Stimulated activated CD8-positive, alpha-beta memory T cell treated with anti-CD3 and anti-CD28 coated beads, Interleukin-12 subunit alpha, Interleukin-12 subunit beta, amount 100 ng/mL, for 4 hours (primary cell): Measurements from ENCODE around the gene ARHGAP26.

Experiments used
- DNase-seq: peaks from one replicate; pipeline ENCODE4 v3.0.0-alpha.2; 2020; ENCODE audit warnings: low read depth

Gene ARHGAP26

DNA sequence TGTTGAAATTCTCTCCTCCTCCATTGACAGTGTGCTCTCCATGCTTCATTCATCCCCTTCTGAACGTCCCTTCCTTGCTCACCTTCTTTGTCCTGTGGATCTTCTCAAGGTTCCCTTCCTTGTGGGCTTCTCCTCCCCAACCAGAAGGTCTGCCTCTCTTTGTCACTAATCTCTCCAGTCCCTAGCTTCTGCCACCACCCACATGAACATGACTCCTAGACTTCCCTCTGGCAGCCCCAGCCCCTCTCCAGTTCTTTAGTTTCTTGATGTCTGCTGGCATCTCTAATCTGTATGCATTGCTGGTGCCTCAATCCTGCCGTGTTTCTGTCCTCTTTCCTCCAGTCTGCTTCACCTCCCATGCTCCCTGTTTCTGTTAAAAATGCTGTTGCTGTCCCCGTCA is 79.3 kb downstream of the ARHGAP26 start:
- DNase-seq = no peak

- no peak for DNase-seq
Measured at GRCh38 chr5:142849880-142850279, 79.7 kb downstream of the ARHGAP26 start.

GRCh38 chr5:142851731-142852130 is 81.6 kb downstream of the ARHGAP26 start:
- no peak for DNase-seq

DNA sequence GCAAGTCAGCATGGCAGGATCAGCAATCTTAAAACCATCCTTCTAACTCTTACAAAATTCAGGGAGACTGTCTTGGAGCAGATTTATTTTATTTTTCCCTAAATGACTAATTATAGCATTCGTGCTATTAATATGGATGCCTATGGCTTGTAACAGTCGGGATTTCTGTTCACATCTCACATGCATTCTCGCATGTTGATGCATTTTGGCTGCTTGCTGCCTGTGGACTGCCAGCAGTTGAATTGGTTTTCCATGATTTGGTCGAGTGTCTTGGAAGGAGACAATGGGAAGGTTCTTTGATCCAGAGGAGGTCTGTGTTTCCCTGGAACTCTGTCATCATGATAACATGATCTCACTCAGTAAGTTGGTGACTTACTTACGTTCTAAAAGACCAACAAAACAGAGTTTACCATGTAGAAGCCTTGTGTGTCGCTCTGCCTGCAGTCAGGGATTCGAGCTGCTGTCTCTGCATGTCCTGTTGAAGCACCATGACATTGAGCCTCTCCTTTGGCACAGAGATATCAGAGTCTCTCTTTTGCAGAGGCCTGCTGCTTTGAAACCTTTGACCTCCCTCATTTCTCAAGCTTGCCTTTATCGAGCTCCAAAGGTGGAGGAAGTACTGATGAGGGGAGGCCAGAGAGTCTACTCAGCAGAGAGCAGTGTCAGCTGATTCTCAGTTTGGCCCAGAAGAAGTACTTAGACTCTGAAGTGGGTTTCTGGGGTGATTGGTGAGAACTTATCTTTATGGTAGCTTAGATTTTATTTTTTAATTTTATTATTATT is 82.4 kb downstream of the ARHGAP26 start:
- DNase-seq = no peak

DNA sequence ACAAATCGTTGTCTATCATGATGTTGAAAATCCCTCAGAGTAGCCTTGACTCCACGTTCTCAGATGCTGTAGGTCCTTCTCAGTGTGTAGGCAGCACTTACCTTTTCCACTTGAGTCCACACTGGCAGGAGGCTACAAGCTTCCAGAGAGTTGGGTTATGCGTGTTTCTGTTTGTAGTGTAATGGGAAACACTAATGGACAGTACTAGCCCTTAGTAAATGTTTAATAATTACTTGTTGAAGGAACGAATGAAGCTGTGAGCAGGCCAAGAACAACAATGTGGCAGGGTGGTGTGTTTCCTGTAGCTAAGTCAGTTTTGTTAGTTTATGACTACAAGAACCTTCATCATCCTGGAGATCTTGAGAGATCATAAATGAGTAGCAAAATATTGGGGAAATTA is 83.5 kb downstream of the ARHGAP26 start:
- no peak for DNase-seq

- no peak for DNase-seq
Measured at GRCh38 chr5:142856269-142856782, 86.1 kb downstream of the ARHGAP26 start.

DNA sequence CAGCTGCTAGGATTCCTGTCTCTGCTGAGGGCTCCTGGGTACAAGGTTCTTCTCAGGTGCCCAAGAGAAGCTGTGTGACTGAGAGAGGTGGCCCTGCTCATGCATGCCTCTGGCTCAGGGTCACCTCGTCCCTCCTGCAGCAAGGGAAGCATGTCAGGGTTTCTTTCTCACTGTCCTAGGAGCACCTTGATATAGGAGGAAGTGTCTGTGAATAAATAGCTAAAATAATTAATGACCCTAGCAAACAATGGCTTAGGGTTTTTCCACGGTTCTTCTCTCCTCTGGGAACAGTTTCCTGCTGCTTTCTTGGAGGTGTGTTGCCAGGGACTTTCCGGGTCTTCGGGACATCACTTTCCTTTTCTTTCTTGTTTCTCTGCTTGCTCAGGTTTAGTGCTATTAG is 87.2 kb downstream of the ARHGAP26 start:
- DNase-seq = no peak

GRCh38 chr5:142859037-142859436 is 88.9 kb downstream of the ARHGAP26 start:
- no peak for DNase-seq

GRCh38 chr5:142860270-142860669 is 90.1 kb downstream of the ARHGAP26 start:
- DNase-seq = no peak

DNA sequence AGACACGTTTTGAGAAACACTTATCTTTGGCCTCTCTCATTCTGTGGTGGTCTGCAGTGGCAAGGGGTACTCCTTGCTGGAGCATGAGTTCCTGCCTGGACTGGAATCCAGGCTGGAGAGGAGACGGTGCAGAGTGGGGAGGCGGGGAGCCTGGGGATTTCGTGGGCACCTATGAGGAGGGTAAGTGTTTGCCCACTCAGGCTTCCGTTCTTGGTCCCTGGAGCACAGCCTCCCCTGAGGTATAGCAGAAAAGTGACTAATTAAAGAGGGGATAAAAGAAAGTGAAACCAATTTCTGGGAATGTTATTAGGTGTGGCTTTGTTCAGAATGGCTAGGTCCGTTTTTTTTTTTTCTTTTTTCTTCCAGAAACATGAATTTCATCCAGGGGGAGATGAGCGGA is 90.8 kb downstream of the ARHGAP26 start:
- DNase-seq = no peak

- DNase-seq = no peak
Measured at GRCh38 chr5:142862594-142862993, 92.4 kb downstream of the ARHGAP26 start.

GRCh38 chr5:142863856-142864255 is 93.7 kb downstream of the ARHGAP26 start:
- DNase-seq = no peak

GRCh38 chr5:142864290-142865260 is 94.4 kb downstream of the ARHGAP26 start:
- DNase-seq = no peak

DNA sequence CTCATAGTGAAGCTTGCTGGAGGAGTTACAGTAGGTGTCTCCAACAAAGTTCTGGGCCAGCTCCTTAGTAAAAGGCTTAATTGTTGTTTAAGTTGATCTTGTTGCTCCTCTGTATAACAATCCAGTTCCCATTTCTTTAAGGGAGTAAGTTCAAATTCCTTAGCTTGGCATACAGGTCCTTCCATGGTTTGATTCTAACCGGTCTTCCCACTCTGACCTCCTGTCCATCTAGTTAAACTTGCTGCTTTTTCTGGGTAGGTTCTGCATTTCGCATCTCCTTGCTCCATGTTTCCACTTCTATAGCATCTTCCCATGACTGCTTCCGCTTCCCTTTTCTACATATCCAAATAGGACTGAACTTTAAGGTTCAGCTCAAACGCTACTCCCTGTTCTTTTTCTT is 95.5 kb downstream of the ARHGAP26 start:
- DNase-seq = no peak

DNA sequence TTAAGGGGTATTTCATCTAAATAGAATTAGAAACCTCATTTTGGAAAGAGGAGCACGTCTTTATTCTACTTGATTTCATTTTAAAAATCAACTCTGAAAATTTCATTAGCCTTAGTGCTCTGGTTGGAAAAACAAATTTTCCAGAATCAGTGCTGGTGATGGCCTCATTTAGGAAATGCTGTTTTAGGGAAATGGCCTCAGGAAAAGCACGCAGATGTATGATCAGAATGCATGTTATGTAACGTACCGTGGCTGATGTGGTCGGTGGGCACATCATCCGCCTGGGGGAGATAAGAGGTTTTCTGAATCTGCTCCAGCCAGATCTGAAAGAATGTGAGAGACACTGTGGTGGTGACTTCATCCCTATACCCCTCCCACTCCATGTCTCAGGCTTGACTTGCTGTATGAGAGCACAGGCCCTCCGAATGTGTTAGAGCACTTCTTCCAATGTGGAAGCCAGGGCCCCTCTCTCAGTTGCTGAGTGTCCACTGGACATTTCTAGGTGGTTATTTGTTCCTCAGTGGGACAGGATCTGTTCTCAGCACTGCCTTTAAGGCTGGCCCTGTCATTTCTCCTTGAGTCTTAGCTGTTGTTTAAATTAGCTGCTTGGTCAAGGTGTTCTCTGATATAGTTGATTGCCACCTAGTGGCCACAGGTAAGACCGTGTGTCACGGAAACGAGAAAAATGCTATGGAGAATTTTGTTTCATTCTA is 96.5 kb downstream of the ARHGAP26 start:
- peak; percentile 17 for DNase-seq

DNA sequence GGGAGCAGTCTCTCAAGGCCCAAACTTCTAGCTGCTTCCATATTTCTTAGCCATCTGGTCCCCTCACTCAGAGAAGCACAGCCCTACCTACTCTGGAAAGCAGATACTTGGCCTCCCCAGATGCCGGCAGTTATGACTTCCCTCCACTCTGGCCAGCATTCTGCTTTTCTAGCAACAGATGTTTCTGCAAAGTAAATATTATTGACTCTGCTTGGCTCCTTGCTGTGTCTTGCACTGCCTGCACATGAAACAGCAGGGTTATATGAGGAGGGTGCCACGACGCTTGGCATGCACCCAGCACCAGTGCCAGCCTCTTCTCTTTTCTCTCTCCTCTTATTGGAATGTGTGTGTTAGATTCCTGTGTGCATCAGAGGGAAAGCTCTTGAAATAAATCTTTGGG is 99.7 kb downstream of the ARHGAP26 start:
- no peak for DNase-seq

- DNase-seq = no peak
Measured at GRCh38 chr5:142870532-142871362, 100.6 kb downstream of the ARHGAP26 start.

DNA sequence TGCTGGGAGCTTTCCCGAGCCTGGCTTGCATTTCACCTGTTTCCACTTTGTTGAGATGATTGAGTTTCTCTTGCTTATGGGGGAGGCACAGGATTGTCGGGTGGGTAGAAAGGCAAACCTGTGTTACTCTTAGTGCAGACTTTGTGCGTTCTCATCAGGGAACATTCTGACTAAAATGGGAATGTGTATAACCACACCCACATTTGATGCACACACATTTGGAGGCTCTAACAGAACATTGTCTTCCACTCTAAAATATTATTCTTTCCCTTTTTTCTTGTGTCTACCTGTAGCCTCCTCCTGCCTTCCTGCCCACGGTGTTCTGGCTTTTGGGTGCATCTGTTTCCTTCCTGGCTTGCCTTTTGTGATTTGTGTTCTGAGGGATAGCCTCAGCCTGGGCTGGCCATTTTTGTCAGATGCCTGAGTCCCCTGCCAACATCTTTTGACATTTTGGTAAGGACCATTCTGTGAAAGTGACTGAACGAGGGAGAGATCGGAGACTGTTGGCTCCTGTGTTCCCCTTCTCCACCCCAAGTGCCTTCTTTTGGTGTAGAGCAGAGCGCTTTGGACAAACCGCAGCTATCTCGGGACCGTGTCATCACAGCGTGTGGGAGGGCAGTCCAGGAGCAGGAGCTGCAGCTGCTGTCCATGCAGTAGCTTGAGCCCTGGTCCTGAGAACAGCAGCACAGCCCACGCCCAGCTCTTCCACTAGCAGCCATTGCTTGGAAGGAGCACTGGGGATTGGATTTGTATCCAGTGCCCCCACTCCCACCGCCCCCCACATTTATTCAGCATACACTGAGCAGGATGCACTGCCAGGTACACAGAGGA is 101.4 kb downstream of the ARHGAP26 start:
- no peak for DNase-seq

- DNase-seq = no peak
Measured at GRCh38 chr5:142872217-142872616, 102.0 kb downstream of the ARHGAP26 start.

GRCh38 chr5:142872795-142873194 is 102.6 kb downstream of the ARHGAP26 start:
- DNase-seq = no peak
